HCT116 (cell line): ENCODE measurements around the gene EARS2. TPM values are rescaled to one million over a fixed set of nuclear protein-coding genes. Genes with fewer than 3 reads are reported as not detected.

Source experiments
- ATAC-seq: fragments of 200-7000 bp; cut with Tn5 transposase; 2 replicates; pipeline ENCODE4 v1.9.1; 2020; ENCODE audit warnings: mild to moderate bottlenecking, moderate library complexity
- BruUV-seq: library from RNA; stranded (reverse); fragments of 400-500 nt; replicated peaks from 2 replicates; lab custom pipeline; 2021; lab: Mats Ljungman, UMichigan
- CTCF ChIA-PET: fragments of 300-600 bp; sonication (Branson Sonifier 250); formaldehyde crosslinking; loops from one replicate; lab custom pipeline; 2021; ENCODE audit warnings: antibody characterized with exemption; lab: Charles Lee
- POLR2A ChIA-PET: fragments of 300-600, 350-600 bp; sonication (Branson Sonifier 250); formaldehyde crosslinking; loops from one replicate; lab custom pipeline; 2021; ENCODE audit warnings: antibody characterized with exemption; lab: Charles Lee
- RAD21 ChIA-PET, 2 experiments: fragments of 300-600 bp; sonication (Branson Sonifier 250); formaldehyde crosslinking; loops; one replicate each; lab custom pipeline; 2023; ENCODE audit warnings: low total read pairs in 2 of 2; ENCODE audit not compliant: uncharacterized antibody in 2 of 2, unreplicated experiment in 2 of 2, low non-redundant PET in 1 of 2; lab: Charles Lee
- DNase-seq: peaks from one replicate; pipeline ENCODE4 v3.0.0-alpha.2; 2010; ENCODE audit warnings: low read depth, low spot score
- H2AFZ ChIP-seq: fragments of 200-600 bp; shearing (Covaris generic), sonication (generic); 2 replicates; pipeline ENCODE4 v1.6.1; 2017; ENCODE audit warnings: low read depth, mixed run types, mixed read lengths, antibody characterized with exemption, low read length; ENCODE audit not compliant: poor library complexity, severe bottlenecking
- H3K27ac ChIP-seq: 2 replicates; pipeline ENCODE4 v1.5.1; 2012; ENCODE audit warnings: low read depth, low read length
- H3K27me3 ChIP-seq: fragments of 200-600 bp; sonication (generic); 2 replicates; pipeline ENCODE4 v1.6.1; 2016; ENCODE audit warnings: mixed run types, low read length, mixed read lengths; ENCODE audit not compliant: insufficient read depth
- H3K36me3 ChIP-seq, 2 experiments: fragments of 200-500 bp in 1 of 2; fragments of 200-600 bp in 1 of 2; sonication (Bioruptor generic) in 1 of 2; sonication (generic) in 1 of 2; 2 replicates each; pipeline versions ENCODE4 v1.5.1 to v1.6.1; 2014 to 2016; ENCODE audit warnings: low read length in 2 of 2, inconsistent platforms in 1 of 2, mixed read lengths in 1 of 2, mixed run types in 1 of 2; ENCODE audit not compliant: insufficient read depth in 2 of 2, control insufficient read depth in 1 of 2
- H3K4me1 ChIP-seq, 2 experiments: fragments of 200-600 bp in 1 of 2; sonication (generic) in 1 of 2; 2 replicates each; pipeline versions ENCODE4 v1.5.1 to v1.6.1; 2012 to 2017; ENCODE audit warnings: low read length in 2 of 2, inconsistent platforms in 1 of 2, mild to moderate bottlenecking in 1 of 2, mixed read lengths in 1 of 2, mixed run types in 1 of 2, moderate library complexity in 1 of 2; ENCODE audit not compliant: insufficient read depth in 2 of 2, control insufficient read depth in 1 of 2
- H3K4me2 ChIP-seq: fragments of 200-600 bp; sonication (generic); 2 replicates; pipeline ENCODE4 v1.6.1; 2017; ENCODE audit warnings: mixed run types, low read length, mixed read lengths
- H3K4me3 ChIP-seq, 2 experiments: fragments of 200-600 bp in 1 of 2; sonication (generic) in 1 of 2; replicated peaks in 1 of 2; 2 replicates each; pipeline ENCODE4 v1.5.1; 2011 to 2016; ENCODE audit warnings: low read length in 2 of 2, control low read depth in 1 of 2, low read depth in 1 of 2, mild to moderate bottlenecking in 1 of 2, mixed read lengths in 1 of 2, mixed run types in 1 of 2
- H3K79me2 ChIP-seq: fragments of 200-600 bp; sonication (generic); 2 replicates; pipeline ENCODE4 v1.6.1; 2017; ENCODE audit warnings: mild to moderate bottlenecking, mixed run types, low read length, moderate library complexity, mixed read lengths; ENCODE audit not compliant: insufficient read depth
- H3K9ac ChIP-seq: fragments of 200-600 bp; sonication (generic); 2 replicates; pipeline ENCODE4 v1.6.1; 2016; ENCODE audit warnings: low read length, mixed read lengths
- H3K9me2 ChIP-seq: fragments of 200-600 bp; sonication (generic), shearing (Covaris generic); 2 replicates; pipeline ENCODE4 v1.6.1; 2017; ENCODE audit warnings: mixed run types, mild to moderate bottlenecking, moderate library complexity; ENCODE audit not compliant: insufficient read depth
- H3K9me3 ChIP-seq, 2 experiments: fragments of 200-500 bp in 1 of 2; fragments of 200-600 bp in 1 of 2; sonication (Bioruptor generic) in 1 of 2; sonication (generic) in 1 of 2; 2 replicates each; pipeline ENCODE4 v1.6.1; 2014 to 2017; ENCODE audit warnings: low read length in 2 of 2, mixed read lengths in 2 of 2, inconsistent platforms in 1 of 2, low read depth in 1 of 2, mild to moderate bottlenecking in 1 of 2, mixed run types in 1 of 2, moderate library complexity in 1 of 2; ENCODE audit not compliant: control insufficient read depth in 1 of 2, insufficient read depth in 1 of 2
- H4K20me1 ChIP-seq: fragments of 200-600 bp; sonication (generic), shearing (Covaris generic); 2 replicates; pipeline ENCODE4 v1.6.1; 2017; ENCODE audit warnings: mixed run types, mild to moderate bottlenecking, moderate library complexity; ENCODE audit not compliant: insufficient read depth
- EZH2 ChIP-seq: fragments of 200-600 bp; sonication (generic); IDR thresholded peaks from 2 replicates; pipeline ENCODE4 v1.6.1; 2017; ENCODE audit warnings: antibody characterized with exemption, mixed run types
- JUND ChIP-seq: IDR thresholded peaks from 2 replicates; pipeline ENCODE4 v1.6.1; 2012
- POLR2A ChIP-seq: IDR thresholded peaks from 2 replicates; pipeline ENCODE4 v1.7.0; 2011; ENCODE audit warnings: borderline replicate concordance; ENCODE audit not compliant: insufficient read depth, insufficient read length; ENCODE audit errors: extremely low read depth
- SP1 ChIP-seq: IDR thresholded peaks from 2 replicates; pipeline ENCODE4 v1.6.1; 2012; ENCODE audit warnings: low read depth
- SRF ChIP-seq: IDR thresholded peaks from 2 replicates; pipeline ENCODE4 v1.6.1; 2012; ENCODE audit warnings: low read depth
- TCF7L2 ChIP-seq: IDR thresholded peaks from 2 replicates; pipeline ENCODE4 v1.7.0; 2011; ENCODE audit warnings: borderline replicate concordance, inconsistent platforms; ENCODE audit not compliant: insufficient read depth, insufficient read length; ENCODE audit errors: extremely low read depth
- YY1 ChIP-seq: IDR thresholded peaks from 2 replicates; pipeline ENCODE4 v1.6.1; 2011; ENCODE audit warnings: low read length, low read depth, moderate library complexity, mild to moderate bottlenecking; ENCODE audit not compliant: insufficient replicate concordance; ENCODE audit errors: extremely low read depth
- ZFX ChIP-seq: fragments of 450-650 bp; IDR thresholded peaks from 2 replicates; pipeline ENCODE4 v1.6.1; 2017
- intact Hi-C: fragments of 100-400 bp; cut with micrococcal nuclease; formaldehyde crosslinking; loops from 2 replicates; pipeline ENCODE4 v1.10.0; 2022
- total RNA-seq: library from RNA; stranded (reverse); gene quantifications from one replicate; pipeline ENCODE4 v1.2.1, GENCODE V29; 2021; ENCODE audit not compliant: unreplicated experiment
- TF ChIP-seq, protein P1 (sequence below), 3 experiments: fragments of 200-600 bp in 1 of 3; sonication (generic) in 1 of 3; IDR thresholded peaks in 2 of 3; conservative IDR thresholded peaks in 1 of 3; 2 replicates each; pipeline ENCODE4 v1.5.1; 2012 to 2017; ENCODE audit warnings: low read depth in 2 of 3, low read length in 2 of 3, antibody characterized with exemption in 1 of 3, borderline replicate concordance in 1 of 3, control low read depth in 1 of 3, mild to moderate bottlenecking in 1 of 3, mixed read lengths in 1 of 3, mixed run types in 1 of 3, moderate library complexity in 1 of 3; ENCODE audit not compliant: insufficient read depth in 1 of 3

The EARS2 gene
- total RNA-seq, 1 experiment from 2014 or later = 35.6 TPM

DNA sequence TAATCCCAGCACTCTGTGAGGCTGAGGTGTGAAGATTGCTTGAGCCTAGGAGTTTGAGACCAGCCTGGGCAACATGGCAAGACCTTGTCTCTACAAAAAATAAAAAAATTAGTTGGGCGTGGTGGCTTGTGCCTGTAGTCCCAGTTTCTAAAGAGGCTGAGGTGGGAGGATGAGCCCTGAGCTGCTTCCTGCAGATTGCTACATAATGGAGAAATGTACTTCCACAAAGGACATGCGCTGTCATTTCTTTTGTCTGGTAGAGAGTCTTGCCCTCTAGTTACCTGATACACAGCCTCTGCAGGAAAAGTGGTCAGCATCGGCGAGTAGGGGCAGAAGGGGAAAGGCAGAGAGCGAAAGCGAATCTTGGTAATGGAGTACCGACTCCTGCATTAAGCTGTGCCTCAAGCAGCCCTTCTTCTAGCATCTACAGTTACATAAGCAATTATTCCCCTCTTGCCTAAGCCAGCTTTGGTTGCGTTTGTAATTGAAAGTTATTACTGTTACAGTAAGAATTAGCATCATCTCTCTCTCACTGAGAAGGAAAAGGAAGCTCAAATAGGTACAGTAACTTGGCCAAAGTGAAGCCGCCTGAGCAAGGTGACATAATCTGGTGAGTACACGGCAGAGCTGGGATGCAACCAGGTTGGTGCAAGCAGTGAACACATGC, 28.4 kb downstream of the EARS2 start:
- Histone ChIP-seq H3K4me1 (no peaks in the 10 kb centered on the region), H3K79me2 (no peaks in the 10 kb centered on the region), H3K9me2 (no peaks in the 10 kb centered on the region), H3K4me3 (no peak overlapping the region), H3K36me3 (peaks cover 38 to 39% of the 10 kb centered on the region in 2 experiments), H3K27ac (no peak overlapping the region), H3K4me2 (no peak overlapping the region), H3K9ac (no peak overlapping the region), H4K20me1 (no peaks in the 10 kb centered on the region), H3K27me3 (no peaks in the 10 kb centered on the region), H2AFZ (no peak overlapping the region), H3K9me3 (no peaks in the 10 kb centered on the region)
- intact Hi-C loops = no loop called here
- ChIA-PET CTCF (no interaction called here), POLR2A (no interaction called here), RAD21 (no interaction called here)
- BruUV-seq = no TSS peak
- TF ChIP-seq SRF = no peak
- ATAC-seq (no peak), DNase-seq (no peak)

DNA sequence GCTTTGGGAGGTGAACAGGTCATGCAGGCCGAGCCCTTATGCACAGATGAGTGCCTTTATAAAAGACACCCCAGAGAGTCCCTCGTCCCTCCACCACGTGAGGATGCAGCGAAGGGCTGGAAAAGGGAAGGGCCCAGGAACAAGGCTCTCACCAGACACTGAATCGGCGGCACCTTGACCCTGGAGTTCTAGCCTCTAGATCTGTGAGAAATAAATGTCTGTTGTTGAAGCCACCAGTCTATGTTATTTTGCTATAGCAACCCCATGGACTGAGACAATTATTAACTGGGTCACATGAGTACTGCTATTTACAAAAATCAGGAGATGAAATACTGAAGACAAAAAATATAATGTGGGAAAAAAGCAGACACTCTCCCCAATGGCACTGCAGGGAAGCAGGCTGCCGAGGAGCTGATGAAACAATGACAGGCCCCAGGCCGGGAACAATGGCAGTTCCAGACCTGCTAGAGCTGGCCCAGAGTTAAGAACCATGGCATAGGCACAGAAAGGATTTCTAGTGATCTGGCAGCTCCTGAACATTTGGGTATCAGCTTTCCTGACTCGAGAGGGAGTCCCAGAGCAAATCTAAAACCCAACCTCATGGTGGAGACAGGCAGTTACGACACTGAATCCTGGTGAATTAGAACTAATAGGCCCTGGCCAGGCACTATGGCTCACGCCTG, 29.0 kb downstream of the EARS2 start:
- no peaks in the 10 kb centered on the region for H3K9me2 ChIP-seq
- intact Hi-C loops = no loop called here
- no peak for ATAC-seq

More for the DNA sequence above, 29.0 kb downstream of the EARS2 start:
- Histone ChIP-seq H3K4me1 (no peaks in the 10 kb centered on the region), H3K4me2 (no peak overlapping the region), H3K27me3 (no peaks in the 10 kb centered on the region), H3K4me3 (no peak overlapping the region), H2AFZ (no peak overlapping the region), H3K9me3 (no peaks in the 10 kb centered on the region), H3K27ac (no peak overlapping the region), H4K20me1 (no peaks in the 10 kb centered on the region), H3K9ac (no peak overlapping the region), H3K79me2 (no peaks in the 10 kb centered on the region), H3K36me3 (peaks cover 40 to 42% of the 10 kb centered on the region in 2 experiments)
- BruUV-seq = no TSS peak
- CTCF ChIA-PET = no interaction called here
- TF ChIP-seq POLR2A (no peak), EZH2 (no peak), SP1 (no peak), YY1 (no peak), JUND (no peak), TCF7L2 (no peak), ZFX (no peak)
- TF ChIP-seq, protein P1, sequence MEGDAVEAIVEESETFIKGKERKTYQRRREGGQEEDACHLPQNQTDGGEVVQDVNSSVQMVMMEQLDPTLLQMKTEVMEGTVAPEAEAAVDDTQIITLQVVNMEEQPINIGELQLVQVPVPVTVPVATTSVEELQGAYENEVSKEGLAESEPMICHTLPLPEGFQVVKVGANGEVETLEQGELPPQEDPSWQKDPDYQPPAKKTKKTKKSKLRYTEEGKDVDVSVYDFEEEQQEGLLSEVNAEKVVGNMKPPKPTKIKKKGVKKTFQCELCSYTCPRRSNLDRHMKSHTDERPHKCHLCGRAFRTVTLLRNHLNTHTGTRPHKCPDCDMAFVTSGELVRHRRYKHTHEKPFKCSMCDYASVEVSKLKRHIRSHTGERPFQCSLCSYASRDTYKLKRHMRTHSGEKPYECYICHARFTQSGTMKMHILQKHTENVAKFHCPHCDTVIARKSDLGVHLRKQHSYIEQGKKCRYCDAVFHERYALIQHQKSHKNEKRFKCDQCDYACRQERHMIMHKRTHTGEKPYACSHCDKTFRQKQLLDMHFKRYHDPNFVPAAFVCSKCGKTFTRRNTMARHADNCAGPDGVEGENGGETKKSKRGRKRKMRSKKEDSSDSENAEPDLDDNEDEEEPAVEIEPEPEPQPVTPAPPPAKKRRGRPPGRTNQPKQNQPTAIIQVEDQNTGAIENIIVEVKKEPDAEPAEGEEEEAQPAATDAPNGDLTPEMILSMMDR (IDR thresholded peaks at IDR 0.05 in 2 of 3, conservative IDR thresholded peaks at IDR 0.05 in 1 of 3; ENCODE audit: borderline replicate concordance in 1 of 3, insufficient read depth in 1 of 3, low read depth in 2 of 3, low read length in 2 of 3) = no peak
- RAD21 ChIA-PET = no interaction called here
- DNase-seq = no peak
- POLR2A ChIA-PET = no interaction called here
